A673 (cell line): ENCODE measurements around the gene CD3G.

Experiments used
- EZH2 ChIP-seq: fragments of 200-600 bp; sonication (generic); IDR thresholded peaks from 2 replicates; pipeline ENCODE4 v1.6.1; 2017; ENCODE audit warnings: borderline replicate concordance, low read depth, mild to moderate bottlenecking, mixed read lengths, antibody characterized with exemption, low read length; ENCODE audit not compliant: poor library complexity, severe bottlenecking
- TF ChIP-seq, protein P1 (sequence below): fragments of 300-800, 200-600 bp; sonication (generic); conservative IDR thresholded peaks from 2 replicates; pipeline ENCODE4 v1.5.1; 2017; ENCODE audit warnings: low read depth, mild to moderate bottlenecking, antibody characterized with exemption, low read length, moderate library complexity, mixed read lengths

DNA sequence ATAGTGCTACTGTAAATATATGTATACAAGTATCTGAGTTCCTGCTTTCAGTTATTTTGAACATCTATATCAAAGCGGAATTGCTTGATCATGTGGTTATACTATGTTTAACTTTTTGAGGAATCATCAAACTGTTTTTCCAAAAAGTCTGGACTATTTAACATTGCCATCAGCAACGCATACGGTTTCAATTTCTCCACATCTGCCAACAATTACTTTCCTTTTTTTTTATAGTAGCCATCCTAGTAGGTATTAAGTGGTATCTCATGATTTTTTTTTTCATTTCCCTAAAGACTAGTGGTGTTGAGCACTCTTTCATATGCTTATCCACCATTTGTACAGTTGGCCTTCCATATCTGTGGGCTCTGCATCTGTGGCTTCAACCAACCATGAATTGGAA lies 13.9 kb downstream of the CD3G start:
- TF ChIP-seq, protein P1, sequence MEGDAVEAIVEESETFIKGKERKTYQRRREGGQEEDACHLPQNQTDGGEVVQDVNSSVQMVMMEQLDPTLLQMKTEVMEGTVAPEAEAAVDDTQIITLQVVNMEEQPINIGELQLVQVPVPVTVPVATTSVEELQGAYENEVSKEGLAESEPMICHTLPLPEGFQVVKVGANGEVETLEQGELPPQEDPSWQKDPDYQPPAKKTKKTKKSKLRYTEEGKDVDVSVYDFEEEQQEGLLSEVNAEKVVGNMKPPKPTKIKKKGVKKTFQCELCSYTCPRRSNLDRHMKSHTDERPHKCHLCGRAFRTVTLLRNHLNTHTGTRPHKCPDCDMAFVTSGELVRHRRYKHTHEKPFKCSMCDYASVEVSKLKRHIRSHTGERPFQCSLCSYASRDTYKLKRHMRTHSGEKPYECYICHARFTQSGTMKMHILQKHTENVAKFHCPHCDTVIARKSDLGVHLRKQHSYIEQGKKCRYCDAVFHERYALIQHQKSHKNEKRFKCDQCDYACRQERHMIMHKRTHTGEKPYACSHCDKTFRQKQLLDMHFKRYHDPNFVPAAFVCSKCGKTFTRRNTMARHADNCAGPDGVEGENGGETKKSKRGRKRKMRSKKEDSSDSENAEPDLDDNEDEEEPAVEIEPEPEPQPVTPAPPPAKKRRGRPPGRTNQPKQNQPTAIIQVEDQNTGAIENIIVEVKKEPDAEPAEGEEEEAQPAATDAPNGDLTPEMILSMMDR, result no peak
- no peak for TF ChIP-seq EZH2
